Measurements from ENCODE around the gene VAV2.

- no peak for TF ChIP-seq EP300 (IDR thresholded peaks at IDR 0.05; ENCODE audit: borderline replicate concordance)
- TF ChIP-seq, protein P1, sequence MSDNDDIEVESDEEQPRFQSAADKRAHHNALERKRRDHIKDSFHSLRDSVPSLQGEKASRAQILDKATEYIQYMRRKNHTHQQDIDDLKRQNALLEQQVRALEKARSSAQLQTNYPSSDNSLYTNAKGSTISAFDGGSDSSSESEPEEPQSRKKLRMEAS (IDR thresholded peaks at IDR 0.05) = no peak
- no peak for TF ChIP-seq CREB1 (IDR thresholded peaks at IDR 0.05; ENCODE audit: low read depth)
- TF ChIP-seq CEBPB (IDR thresholded peaks at IDR 0.05) = no peak
- no peak for TF ChIP-seq ZBTB7A (IDR thresholded peaks at IDR 0.05; ENCODE audit: low read depth)
- TF ChIP-seq, protein P2, sequence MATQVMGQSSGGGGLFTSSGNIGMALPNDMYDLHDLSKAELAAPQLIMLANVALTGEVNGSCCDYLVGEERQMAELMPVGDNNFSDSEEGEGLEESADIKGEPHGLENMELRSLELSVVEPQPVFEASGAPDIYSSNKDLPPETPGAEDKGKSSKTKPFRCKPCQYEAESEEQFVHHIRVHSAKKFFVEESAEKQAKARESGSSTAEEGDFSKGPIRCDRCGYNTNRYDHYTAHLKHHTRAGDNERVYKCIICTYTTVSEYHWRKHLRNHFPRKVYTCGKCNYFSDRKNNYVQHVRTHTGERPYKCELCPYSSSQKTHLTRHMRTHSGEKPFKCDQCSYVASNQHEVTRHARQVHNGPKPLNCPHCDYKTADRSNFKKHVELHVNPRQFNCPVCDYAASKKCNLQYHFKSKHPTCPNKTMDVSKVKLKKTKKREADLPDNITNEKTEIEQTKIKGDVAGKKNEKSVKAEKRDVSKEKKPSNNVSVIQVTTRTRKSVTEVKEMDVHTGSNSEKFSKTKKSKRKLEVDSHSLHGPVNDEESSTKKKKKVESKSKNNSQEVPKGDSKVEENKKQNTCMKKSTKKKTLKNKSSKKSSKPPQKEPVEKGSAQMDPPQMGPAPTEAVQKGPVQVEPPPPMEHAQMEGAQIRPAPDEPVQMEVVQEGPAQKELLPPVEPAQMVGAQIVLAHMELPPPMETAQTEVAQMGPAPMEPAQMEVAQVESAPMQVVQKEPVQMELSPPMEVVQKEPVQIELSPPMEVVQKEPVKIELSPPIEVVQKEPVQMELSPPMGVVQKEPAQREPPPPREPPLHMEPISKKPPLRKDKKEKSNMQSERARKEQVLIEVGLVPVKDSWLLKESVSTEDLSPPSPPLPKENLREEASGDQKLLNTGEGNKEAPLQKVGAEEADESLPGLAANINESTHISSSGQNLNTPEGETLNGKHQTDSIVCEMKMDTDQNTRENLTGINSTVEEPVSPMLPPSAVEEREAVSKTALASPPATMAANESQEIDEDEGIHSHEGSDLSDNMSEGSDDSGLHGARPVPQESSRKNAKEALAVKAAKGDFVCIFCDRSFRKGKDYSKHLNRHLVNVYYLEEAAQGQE (IDR thresholded peaks at IDR 0.05; ENCODE audit: low read depth) = no peak
- TF ChIP-seq FOXM1 (IDR thresholded peaks at IDR 0.05; ENCODE audit: borderline replicate concordance, low read depth) = no peak
- TF ChIP-seq RAD21 (IDR thresholded peaks at IDR 0.05; ENCODE audit: low read depth) = no peak
- no peak for TF ChIP-seq EGR1 (IDR thresholded peaks at IDR 0.05)
Measured at GRCh38 chr9:133837627-133838597, 154.2 kb downstream of the VAV2 start.
